ENCODE measurements around the gene AKR1B1.
"Not testable (repeated sequence)": the region's sequence is repeated elsewhere in the genome, so short reads cannot be mapped to it uniquely, and the experiment has no call there.

The AKR1B1 gene

GRCh38 chr7:134458806-134459698 lies at the start of gene AKR1B1:
AKR1B1 (minus strand) TSS chr7:134459100; CDS start chr7:134459062, 38 bp downstream.
- FAIRE-seq, result no peak

- no peak for FAIRE-seq
Observed at GRCh38 chr7:134505856-134506255, 47.0 kb upstream of the AKR1B1 start.

DNA sequence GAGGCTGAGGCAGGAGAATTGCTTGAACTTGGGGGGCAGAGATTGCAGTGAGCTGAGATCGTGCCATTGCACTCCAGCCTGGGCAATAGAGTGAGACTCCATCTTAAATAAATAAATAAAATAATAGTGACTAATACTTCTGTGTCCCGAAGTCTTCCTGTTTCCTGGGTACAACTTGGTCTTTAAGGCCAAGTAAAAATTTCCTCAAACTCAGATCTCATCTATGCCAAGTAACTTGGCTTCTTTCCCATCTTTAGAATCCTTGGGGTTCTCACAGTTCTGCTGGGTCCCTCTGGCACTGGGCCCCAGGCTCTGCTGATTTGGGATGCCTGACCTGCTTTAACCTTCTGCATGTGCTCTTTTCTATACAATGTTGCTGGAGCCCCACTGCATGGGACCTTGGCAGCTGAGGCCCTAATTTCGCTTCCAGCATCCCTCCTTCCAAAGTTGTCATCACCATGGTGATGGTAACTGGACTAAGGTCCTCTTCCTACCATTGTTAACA lies 45.8 kb upstream of the AKR1B1 start:
- FAIRE-seq, result no peak

GRCh38 chr7:134502463-134503371 lies 43.8 kb upstream of the AKR1B1 start:
- FAIRE-seq, result no peak

GRCh38 chr7:134500982-134501381 lies 42.1 kb upstream of the AKR1B1 start:
- FAIRE-seq, result no peak

DNA sequence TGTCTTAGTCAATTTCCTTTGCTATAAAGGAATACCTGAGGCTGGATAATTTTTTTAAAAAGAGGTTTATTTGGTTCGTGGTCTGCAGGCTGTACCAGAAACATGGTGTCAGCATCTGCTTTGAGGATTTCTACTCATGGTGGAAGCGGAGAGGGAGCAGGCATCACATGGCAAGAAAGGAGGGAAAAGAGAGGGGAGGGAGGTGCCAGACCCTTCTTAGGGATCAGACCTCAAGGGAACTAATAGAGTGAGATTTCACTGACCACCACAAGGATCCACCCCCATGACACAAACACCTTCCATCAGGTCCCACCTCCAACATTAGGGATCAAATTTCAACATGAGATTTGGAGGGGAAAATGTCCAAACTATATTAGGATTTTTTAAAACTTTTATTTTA lies 41.5 kb upstream of the AKR1B1 start:
- FAIRE-seq, result no peak

DNA sequence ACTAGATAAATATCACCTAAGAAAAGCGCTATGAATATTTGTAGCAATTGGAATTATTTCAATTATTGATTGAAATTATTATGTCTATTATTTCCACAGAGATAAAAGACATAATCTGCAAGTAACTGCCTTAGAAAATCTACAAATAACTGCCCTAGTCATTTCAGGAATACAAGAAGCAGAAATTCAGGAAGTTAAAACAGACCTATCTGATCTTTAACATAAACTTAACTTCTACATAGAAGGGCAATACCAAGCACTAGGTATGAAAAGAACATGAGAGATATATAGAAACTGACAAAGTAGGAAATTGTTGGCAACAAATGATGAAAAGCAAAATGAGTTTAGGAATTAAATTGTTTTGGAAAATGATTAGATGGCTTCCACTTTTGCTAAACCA lies 36.6 kb upstream of the AKR1B1 start:
- FAIRE-seq, result no peak

- FAIRE-seq, result no peak
Observed at GRCh38 chr7:134493091-134493490, 34.2 kb upstream of the AKR1B1 start.

DNA sequence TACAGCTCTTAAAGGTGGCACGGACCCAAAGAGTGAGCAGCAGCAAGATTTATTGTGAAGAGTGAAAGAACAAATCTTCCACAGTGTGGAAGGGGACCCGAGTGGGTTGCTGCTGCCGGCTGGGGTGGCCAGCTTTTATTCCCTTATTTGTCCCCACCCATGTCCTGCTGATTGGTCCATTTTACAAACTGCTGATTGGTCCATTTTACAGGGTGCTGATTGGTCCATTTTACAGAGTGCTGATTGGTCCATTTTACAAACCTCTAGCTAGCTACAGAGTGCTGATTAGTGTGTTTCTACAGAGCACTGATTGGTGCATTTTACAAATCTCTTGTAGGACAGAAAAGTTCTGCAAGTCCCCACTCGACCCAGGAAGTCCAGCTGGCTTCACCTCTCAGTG lies 28.8 kb upstream of the AKR1B1 start:
- not testable (repeated sequence) for FAIRE-seq

DNA sequence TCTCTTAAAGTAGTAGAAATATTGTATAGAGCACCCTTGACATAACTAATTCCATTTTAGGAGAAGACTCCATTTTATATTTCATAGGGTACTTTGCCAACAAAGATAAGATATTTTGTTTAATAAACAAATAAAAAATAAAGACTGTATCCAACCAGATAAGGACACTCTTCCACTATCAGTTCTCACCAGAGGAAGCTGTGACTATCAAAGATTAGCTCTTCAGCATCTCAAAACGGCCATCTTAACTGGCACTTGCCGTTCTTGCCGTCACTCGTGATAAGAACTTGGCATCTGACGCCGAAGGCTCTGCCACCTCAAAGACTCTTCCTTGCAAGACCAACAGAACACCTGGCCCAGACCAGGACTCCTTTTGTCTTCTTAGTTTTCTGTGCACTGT lies 26.3 kb upstream of the AKR1B1 start:
- no peak for FAIRE-seq

DNA sequence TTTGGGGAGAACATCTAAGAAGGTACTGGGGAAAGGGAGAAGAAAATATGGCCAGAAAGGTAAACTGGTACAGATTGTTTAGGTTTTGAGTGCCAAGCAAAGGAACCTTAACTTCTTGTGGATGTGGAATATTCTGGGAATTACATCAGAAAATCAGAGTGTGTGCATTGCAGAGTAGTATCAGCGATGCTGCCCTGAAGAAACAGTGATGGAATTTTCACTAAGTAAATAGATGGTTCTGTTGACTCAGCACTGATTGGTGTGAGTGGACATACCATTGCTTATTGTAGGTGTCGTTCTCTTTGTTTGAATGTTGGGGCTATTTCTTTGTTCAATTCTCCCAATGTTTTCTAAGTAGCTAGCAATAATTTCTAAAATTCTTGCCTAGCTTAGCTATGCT lies 24.4 kb upstream of the AKR1B1 start:
- no peak for FAIRE-seq

- FAIRE-seq, result no peak
Observed at GRCh38 chr7:134482858-134483257, 24.0 kb upstream of the AKR1B1 start.

DNA sequence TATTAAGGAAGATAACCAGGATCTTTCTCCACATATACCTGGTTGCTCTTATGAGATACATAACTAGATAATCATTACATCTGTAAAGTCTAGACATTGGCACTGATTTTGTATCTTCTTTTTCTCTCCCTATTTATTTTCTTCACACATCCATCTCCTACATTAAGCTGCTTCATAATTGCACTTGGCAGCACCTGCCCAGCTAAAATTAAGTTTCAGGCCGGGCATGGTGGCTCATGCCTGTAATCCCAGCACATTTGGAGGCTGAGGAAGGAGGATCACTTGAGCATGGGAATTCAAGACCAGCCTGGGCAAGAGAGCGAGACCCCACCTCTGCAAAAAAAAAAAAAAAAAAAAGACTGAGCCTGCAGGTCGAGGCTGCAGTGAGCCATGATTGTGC lies 22.3 kb upstream of the AKR1B1 start:
- no peak for FAIRE-seq

- no peak for FAIRE-seq
Observed at GRCh38 chr7:134480730-134481129, 21.8 kb upstream of the AKR1B1 start.

DNA sequence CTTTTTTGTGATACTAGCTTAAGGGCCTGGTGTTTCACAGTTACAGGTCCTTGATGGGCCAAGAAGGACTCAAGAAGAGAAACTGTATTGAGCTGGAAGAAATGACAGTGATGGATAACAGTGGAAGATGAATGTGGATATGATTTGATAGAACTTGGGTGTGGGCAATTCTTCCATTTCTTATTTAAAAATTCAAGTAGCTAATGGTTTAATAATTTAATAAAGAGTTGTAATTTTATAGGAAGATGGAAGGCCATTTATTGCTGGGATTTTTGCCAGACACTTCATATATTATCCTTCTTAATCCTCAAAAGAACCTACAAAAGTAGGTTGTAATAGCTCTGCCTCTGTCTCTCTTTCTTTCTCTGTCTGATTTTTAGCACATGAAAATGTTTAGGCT lies 21.3 kb upstream of the AKR1B1 start:
- no peak for FAIRE-seq

DNA sequence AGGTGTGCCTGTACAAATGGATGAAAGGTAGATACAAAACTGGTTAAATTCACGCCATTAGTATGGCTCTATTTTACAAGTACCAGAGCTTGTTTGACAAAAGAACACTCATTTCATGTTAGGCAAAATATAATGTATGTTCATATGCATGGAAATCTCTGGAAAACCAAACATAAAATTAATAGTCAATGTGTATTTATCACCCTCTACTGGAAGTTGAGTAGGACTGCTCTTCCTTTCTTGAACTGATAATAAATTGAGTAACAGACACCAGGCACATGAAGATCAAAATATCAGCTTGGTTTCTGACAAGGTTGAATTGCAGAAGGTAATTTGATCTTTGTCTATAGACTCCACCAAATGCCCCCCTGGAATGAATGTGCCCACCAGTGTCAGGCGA lies 19.8 kb upstream of the AKR1B1 start:
- no peak for FAIRE-seq

GRCh38 chr7:134477954-134478353 lies 19.1 kb upstream of the AKR1B1 start:
- no peak for FAIRE-seq

- no peak for FAIRE-seq
Observed at GRCh38 chr7:134476044-134476443, 17.1 kb upstream of the AKR1B1 start.

- FAIRE-seq, result no peak
Observed at GRCh38 chr7:134474828-134475227, 15.9 kb upstream of the AKR1B1 start.

- no peak for FAIRE-seq
Observed at GRCh38 chr7:134473861-134474291, 15.0 kb upstream of the AKR1B1 start.

DNA sequence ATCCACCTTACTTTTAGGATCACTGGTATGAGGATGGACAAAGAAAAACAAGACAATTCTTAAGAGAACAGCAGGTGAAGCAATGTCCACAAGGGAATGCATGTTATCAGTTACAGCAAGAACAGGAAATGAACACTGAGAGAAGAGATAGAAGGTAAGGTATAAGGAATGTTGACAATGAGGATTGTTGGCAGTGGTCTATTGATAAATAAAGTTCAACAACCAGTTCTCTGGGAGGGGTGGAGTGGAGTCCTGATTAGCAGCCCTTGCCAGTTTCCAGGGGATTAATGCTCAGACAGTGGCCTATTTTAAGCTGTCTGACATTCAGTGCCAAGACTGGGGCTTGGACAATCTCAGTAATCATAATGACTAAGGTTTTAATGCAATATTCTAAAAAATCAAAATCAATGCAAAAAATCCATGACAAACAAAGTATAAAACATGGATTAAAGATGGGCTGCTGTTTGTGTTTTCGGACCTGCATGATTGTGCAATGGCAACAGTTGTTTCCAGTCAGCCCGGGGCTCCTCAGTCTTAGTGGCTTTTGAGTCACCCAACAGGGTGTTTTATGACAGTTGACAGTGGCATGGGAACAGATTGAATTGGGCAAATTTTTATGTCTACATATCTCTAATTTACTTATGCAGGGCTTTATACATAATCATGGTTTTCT lies 13.8 kb upstream of the AKR1B1 start:
- FAIRE-seq, result no peak

- no peak for FAIRE-seq
Observed at GRCh38 chr7:134470864-134471263, 12.0 kb upstream of the AKR1B1 start.

- FAIRE-seq, result no peak
Observed at GRCh38 chr7:134469622-134470021, 10.7 kb upstream of the AKR1B1 start.

Measured in colon (tissue), 2 donors.